SK-N-MC (cell line): ENCODE results near the gene C14orf93.

ENCODE experiments used
- DNase-seq: peaks from one replicate; pipeline ENCODE4 v3.0.0-alpha.2; 2011; ENCODE audit warnings: low read depth, low spot score
- H3K27ac ChIP-seq: fragments of 200-600 bp; sonication (generic); 2 replicates; pipeline ENCODE4 v1.5.1; 2016; ENCODE audit warnings: mixed run types
- H3K36me3 ChIP-seq: fragments of 200-600 bp; sonication (generic); 2 replicates; pipeline ENCODE4 v1.6.1; 2017; ENCODE audit warnings: antibody characterized with exemption, low read length, mixed read lengths; ENCODE audit not compliant: insufficient read depth
- H3K4me3 ChIP-seq: fragments of 200-600 bp; sonication (generic); 2 replicates; pipeline ENCODE4 v1.5.1; 2016
- H3K9ac ChIP-seq: fragments of 200-600 bp; sonication (generic); 2 replicates; pipeline ENCODE4 v1.8.0; 2017; ENCODE audit warnings: mixed run types, mixed read lengths; ENCODE audit not compliant: insufficient read length
- H3K9me3 ChIP-seq: fragments of 200-600 bp; sonication (generic); 2 replicates; pipeline ENCODE4 v1.6.1; 2017; ENCODE audit warnings: low read depth, mild to moderate bottlenecking, antibody characterized with exemption, low read length, moderate library complexity, mixed read lengths
- EZH2 ChIP-seq: fragments of 200-600 bp; sonication (generic); IDR thresholded peaks from one replicate; pipeline ENCODE4 v1.6.1; 2017; ENCODE audit warnings: antibody characterized with exemption
- FOXP2 ChIP-seq: optimal IDR thresholded peaks from 2 replicates; pipeline ENCODE3; 2011; ENCODE audit warnings: mild to moderate bottlenecking, moderate library complexity; ENCODE audit not compliant: insufficient read depth; ENCODE audit errors: extremely low read length, control extremely low read depth
- POLR2AphosphoS5 ChIP-seq: IDR thresholded peaks from 2 replicates; pipeline ENCODE4 v1.6.1; 2012; ENCODE audit warnings: mild to moderate bottlenecking, low read depth, low read length, borderline replicate concordance

C14orf93 gene

DNA sequence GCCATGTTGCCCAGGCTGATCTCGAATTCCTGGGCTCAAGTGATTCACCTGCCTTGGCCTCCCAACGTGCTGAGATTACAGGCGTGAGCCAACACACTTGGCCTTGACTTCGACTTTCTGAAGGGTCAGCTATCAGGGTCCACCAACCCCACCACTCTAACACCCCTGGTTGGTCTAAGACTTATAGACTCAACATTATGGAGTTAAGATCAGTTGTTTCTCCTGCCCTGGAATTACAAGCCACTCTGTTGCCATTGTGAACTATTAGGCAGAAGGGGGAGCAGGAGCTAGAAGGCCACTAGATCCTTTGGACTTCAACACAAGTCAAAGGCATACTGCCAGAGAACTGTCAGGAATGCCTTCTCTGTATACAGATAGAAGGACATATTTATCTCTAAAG, 30.2 kb upstream of the C14orf93 start:
- DNase-seq = no peak
- Histone ChIP-seq H3K9ac (no peak overlapping the region), H3K9me3 (no peaks in the 10 kb centered on the region), H3K27ac (no peak overlapping the region), H3K4me3 (no peak overlapping the region), H3K36me3 (no peaks in the 10 kb centered on the region)
- TF ChIP-seq FOXP2 (no peak), POLR2AphosphoS5 (no peak), EZH2 (no peak)

DNA sequence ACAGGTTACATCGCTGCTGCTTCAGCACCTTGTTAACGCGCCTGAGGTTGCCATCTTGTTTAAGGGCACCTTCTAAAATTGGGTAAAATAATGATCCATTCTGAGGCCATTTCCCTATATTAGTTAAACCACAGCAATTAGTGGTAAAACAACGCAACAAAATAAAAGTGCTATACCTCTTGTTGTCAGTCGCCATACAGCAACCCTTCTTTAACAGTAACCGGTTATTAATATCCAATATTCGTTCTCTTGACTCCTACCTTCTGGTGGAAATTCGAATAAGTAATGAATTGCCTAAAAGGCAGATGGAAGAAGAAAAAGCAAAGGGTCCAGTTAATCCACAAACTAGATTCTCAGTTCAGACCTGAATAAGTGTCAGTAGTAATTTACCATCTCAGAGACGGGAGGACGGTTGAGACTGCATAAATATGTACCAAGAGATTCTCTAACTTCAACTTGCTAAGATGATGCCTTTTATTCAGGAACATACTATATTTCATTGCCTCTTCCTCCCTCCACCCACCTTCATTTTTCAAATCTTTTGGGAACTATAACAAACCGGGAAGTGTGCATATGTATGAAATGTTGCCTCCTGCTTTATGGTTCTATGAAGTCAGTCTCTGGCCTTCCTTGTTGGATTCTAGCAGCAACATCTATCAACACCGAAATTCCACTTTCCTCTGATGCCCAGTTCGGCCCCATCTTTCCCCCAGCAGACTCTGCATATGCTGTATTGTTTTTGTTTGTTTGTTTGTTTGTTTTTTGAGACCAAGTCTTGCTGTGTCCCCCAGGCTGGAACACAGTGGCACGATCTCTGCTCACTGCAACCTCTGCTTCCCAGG, 25.6 kb upstream of the C14orf93 start:
- H3K9me3 ChIP-seq = no peaks in the 10 kb centered on the region
- H3K4me3 ChIP-seq = peak overlapping the region; percentile 83
- peak overlapping the region; percentile 96 for H3K9ac ChIP-seq
- H3K27ac ChIP-seq = peak overlapping the region; percentile 98
- H3K36me3 ChIP-seq = peaks cover 30% of the 10 kb centered on the region
- DNase-seq = no peak
- TF ChIP-seq EZH2 (no peak), POLR2AphosphoS5 (no peak; the same call in 1 of the 2 replicates), FOXP2 (no peak)

DNA sequence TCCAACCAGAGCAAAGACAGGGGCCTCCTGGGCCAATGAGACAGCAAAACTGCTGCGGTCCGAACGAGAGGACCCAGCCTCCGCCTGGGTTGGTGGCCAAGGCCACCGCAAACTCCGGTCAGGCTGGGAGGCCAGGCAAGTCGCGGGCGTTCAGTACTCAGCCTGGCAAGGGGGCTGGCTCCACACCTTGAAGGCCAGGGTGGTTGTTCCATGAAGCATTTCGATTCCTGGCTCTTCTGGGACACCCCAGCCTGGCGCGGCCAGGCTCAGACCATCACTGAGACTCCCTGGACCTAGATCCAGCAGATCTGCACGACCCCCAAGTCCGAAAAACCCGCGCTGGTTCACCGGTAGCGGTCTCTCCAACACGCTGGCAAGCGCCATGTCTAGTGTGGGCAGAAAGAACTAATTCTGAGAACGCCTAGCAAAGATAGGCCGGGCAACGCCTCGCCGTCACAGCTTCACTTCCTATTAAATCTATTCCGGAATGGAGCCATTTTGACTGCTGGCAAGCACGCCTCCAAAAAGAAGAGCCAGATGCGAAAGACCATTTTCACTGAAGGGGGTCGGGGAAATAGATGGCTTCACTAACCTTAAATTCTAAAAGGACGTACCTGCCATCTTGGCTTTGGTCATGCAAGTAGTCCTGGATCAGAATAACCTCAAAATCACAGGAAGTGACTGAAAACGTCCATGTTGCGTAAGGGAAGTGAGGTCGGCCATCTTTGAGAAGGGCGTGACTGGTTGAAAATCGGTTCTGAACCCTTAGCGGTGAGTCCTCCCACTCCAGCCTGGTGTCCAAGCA, 24.8 kb upstream of the C14orf93 start, which contains the start of gene PSMB5:
PSMB5 (minus strand) TSS at position 403 of the 805 bp plus-strand sequence; CDS start at position 384, 19 bp downstream.
- H3K9me3 ChIP-seq = no peaks in the 10 kb centered on the region
- H3K27ac ChIP-seq = peak within 1 kb of the TSS; percentile 98
- TF ChIP-seq FOXP2 (no peak), EZH2 (no peak), POLR2AphosphoS5 (peak; percentile 88)
- H3K4me3 ChIP-seq = peak within 1 kb of the TSS; percentile 83
- H3K9ac ChIP-seq = peak within 1 kb of the TSS; percentile 96
- H3K36me3 ChIP-seq = peaks cover 34% of the 10 kb centered on the region
- peak; percentile 92 for DNase-seq

DNA sequence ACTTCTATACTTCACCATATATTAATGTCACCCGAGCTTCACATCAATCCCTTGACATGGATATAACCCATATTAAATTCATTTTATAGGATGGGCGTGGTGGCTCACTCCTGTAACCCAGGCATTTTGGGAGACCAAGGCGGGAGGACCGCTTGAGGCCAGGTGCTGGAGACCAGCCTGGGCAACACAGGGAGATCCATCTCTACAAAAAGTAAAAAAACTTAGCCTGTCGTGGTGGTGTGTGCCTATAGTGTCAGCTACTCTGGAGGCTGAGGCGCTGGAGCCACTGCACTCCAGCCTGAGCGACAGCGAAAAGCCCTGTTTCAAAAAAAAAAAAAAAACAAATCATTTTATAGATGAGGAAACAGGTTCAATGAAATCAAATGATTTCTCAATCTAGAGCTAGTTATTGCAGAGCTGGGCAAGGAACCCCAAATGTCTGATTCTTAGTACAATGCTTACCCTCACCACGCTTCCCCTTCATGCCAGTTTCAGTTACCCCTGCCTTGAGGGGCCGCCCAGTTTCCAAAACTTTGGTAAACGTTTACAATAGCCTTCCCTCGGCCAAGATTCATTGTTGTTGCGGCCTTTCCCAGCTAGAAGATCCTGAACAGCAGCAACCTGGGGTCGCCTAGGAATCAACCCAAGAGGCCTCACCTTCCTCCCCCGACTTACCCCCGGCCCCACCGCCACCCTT, 24.0 kb upstream of the C14orf93 start:
- H3K36me3 ChIP-seq = peaks cover 40% of the 10 kb centered on the region
- DNase-seq = no peak
- TF ChIP-seq FOXP2 (no peak), POLR2AphosphoS5 (no peak), EZH2 (no peak)
- H3K9me3 ChIP-seq = no peaks in the 10 kb centered on the region
- peak overlapping the region; percentile 83 for H3K4me3 ChIP-seq
- peak overlapping the region; percentile 98 for H3K27ac ChIP-seq
- peak overlapping the region; percentile 96 for H3K9ac ChIP-seq

DNA sequence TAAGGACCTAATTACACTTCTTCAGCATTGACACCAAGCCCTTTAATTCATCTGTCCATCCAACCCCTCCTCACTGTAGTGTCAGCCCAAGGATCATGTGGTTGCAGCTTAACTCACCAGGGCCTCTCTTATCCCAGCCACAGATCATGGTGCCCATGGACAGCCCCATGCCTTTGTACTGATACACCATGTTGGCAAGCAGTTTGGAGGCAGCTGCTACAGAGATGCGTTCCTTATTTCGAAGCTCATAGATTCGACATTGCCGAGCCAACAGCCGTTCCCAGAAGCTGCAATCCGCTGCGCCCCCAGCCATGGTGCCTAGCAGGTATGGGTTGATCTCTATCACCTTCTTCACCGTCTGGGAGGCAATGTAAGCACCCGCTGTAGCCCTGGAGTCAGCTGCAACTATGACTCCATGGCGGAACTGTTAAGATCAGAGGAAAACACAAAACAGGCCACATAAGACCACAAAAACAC, 23.3 kb upstream of the C14orf93 start:
- TF ChIP-seq FOXP2 (no peak), POLR2AphosphoS5 (no peak), EZH2 (no peak)
- Histone ChIP-seq H3K36me3 (peaks cover 47% of the 10 kb centered on the region), H3K27ac (no peak overlapping the region)

DNA sequence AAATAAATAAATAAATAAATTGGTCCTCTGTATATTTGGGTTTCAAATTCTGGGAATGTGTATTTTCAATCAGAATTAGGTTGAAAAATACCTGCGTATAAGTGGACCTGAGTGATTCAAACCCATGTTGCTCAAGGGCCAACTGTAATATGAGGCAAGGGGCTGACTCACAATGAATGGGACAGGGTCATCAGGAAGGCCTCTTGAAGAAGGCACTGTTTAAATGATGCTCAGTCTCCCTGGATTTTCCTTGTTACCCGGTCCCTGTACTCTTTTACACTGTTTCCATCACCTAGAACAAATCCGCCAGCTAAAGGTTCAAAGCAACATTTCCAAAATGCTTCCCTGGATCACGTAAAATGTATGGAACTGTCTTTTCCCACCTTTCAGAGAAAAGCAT, 21.0 kb upstream of the C14orf93 start:
- no peak for DNase-seq
- Histone ChIP-seq H3K36me3 (peaks cover 61% of the 10 kb centered on the region), H3K27ac (no peak overlapping the region), H3K4me3 (no peak overlapping the region), H3K9me3 (no peaks in the 10 kb centered on the region), H3K9ac (no peak overlapping the region)
- TF ChIP-seq EZH2 = no peak
- no peak for TF ChIP-seq POLR2AphosphoS5
- TF ChIP-seq FOXP2 = no peak

More for the DNA sequence above, 23.3 kb upstream of the C14orf93 start:
- H3K4me3 ChIP-seq = peak overlapping the region; percentile 83
- no peaks in the 10 kb centered on the region for H3K9me3 ChIP-seq
- DNase-seq = no peak
- peak overlapping the region; percentile 96 for H3K9ac ChIP-seq

DNA sequence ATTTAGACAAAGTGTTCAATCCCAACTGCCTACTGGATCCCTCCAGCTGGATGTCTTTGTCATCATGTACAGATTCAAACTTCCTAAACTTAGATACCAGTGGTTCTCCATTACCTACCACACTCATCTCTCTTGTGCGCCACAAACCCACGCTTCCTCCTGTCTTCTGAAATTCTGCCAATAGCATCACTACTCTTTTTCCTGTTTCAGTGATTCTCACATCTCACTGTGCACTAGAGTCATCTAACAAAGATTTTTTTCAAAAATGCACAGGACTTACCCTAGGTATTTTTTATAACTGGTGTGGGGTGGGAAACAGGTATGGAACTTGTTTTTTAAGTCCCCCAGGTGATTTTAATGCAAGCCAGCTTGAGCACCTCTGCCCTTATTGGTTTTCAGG, 18.9 kb upstream of the C14orf93 start:
- Histone ChIP-seq H3K9me3 (no peaks in the 10 kb centered on the region), H3K36me3 (peaks cover 70% of the 10 kb centered on the region), H3K4me3 (no peak overlapping the region), H3K27ac (no peak overlapping the region), H3K9ac (no peak overlapping the region)
- DNase-seq = no peak
- TF ChIP-seq FOXP2 (no peak), POLR2AphosphoS5 (no peak; the same call in 1 of the 2 replicates), EZH2 (no peak)
